Measurements from ENCODE around the gene MTURN.

Gene MTURN

GRCh38 chr7:30148951-30149459 is 14.2 kb downstream of the MTURN start:
- peaks cover 50 to 90% (median 79%) of the 10 kb centered on the region in 10 experiments for H3K4me1 ChIP-seq
- H3K4me3 ChIP-seq = peak overlapping the region in 3 of 10 experiments; percentile 23 to 37 (median 31); a peak in 6 of 20 replicates
- H3K27ac ChIP-seq = peak overlapping the region in 9 of 11 experiments; percentile 3 to 69 (median 58); a peak in 14 of 22 replicates
- peak overlapping the region; percentile 72 to 88 (median 76) for H3K4me2 ChIP-seq
- peak overlapping the region in 7 of 11 experiments; percentile 13 to 48 (median 26); a peak in 9 of 22 replicates for H3K9ac ChIP-seq
- H3K27me3 ChIP-seq = no peaks in the 10 kb centered on the region
- peaks cover 0 to 35% (median 0%) of the 10 kb centered on the region in 11 experiments; a peak in 6 of 22 replicates for H3K36me3 ChIP-seq
- no peaks in the 10 kb centered on the region for H3K9me3 ChIP-seq (replicated peaks in 1 of 11)
- peaks cover 0 to 29% (median 0%) of the 10 kb centered on the region in 11 experiments; a peak in 2 of 22 replicates for H4K20me1 ChIP-seq
- no peak for TF ChIP-seq Cebpa-rat (IDR thresholded peaks at IDR 0.05)

- Histone ChIP-seq H3K9ac (peak overlapping the region in 3 of 11 experiments; percentile 25 to 48 (median 36); a peak in 4 of 22 replicates), H4K20me1 (peaks cover 0 to 25% (median 0%) of the 10 kb centered on the region in 11 experiments; a peak in 2 of 22 replicates), H3K27ac (peak overlapping the region in 8 of 11 experiments; percentile 3 to 69 (median 60); a peak in 8 of 22 replicates), H3K36me3 (peaks cover 0 to 35% (median 0%) of the 10 kb centered on the region in 11 experiments; a peak in 6 of 22 replicates), H3K4me2 (peak overlapping the region; percentile 72 to 88 (median 76)), H3K4me3 (no peak overlapping the region), H3K27me3 (no peaks in the 10 kb centered on the region), H3K4me1 (peaks cover 55 to 97% (median 85%) of the 10 kb centered on the region in 10 experiments), H3K9me3 (replicated peaks in 1 of 11) (no peaks in the 10 kb centered on the region)
- TF ChIP-seq Cebpa-rat (IDR thresholded peaks at IDR 0.05) = no peak
These were observed 15.0 kb downstream of the MTURN start for GRCh38 chr7:30149640-30150272.

DNA sequence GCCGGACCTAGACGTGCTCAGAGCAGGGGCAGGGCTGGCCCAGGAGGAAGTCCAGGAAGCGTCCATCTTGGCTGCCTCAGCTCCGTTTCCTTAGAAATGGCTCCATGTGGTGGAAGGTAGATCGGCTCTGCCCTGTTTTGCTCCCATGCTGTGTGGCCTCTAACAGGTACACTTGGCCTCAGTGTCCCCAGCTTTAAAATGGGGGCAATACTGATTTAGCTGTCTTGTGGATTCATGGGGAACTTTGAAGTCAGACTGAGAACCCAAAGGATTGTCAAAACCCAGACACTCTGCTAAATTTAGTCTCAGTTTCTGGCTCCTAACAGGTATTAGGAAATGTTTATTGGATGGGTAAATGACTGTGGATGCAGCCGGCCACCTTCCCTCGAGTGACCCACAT is 15.9 kb downstream of the MTURN start:
- Histone ChIP-seq H3K4me3 (no peak overlapping the region), H3K4me2 (peak overlapping the region in 7 of 11 experiments; percentile 11 to 86 (median 50); a peak in 13 of 22 replicates), H3K4me1 (peaks cover 55 to 100% (median 88%) of the 10 kb centered on the region in 10 experiments), H3K9ac (no peak overlapping the region), H4K20me1 (peaks cover 0 to 22% (median 0%) of the 10 kb centered on the region in 11 experiments; a peak in 2 of 22 replicates), H3K27me3 (no peaks in the 10 kb centered on the region), H3K27ac (no peak overlapping the region), H3K9me3 (replicated peaks in 1 of 11) (no peaks in the 10 kb centered on the region), H3K36me3 (peaks cover 0 to 35% (median 0%) of the 10 kb centered on the region in 11 experiments; a peak in 6 of 22 replicates)
- TF ChIP-seq Cebpa-rat (IDR thresholded peaks at IDR 0.05) = no peak

GRCh38 chr7:30154111-30154587 is 19.4 kb downstream of the MTURN start:
- H3K9ac ChIP-seq = no peak overlapping the region

DNA sequence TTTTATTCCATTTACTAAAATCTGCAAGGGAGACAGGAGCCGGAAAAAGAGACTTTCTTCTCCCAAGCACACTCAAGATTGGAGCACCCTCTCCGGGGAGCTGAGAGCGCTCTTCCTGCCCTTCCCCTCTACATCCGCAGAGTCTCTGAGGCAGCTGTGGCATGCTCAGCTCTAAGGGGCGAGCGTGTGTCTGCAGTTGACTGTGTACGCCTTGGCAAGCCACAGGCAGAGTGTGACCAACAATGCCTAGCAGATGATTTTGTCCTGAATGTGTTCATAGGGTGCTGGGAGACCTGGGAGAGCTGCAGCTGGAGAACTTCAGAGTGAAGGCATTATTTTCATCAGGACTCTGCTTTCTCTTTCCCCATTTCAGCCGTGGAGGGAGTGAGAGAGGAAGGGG is 20.7 kb downstream of the MTURN start:
- TF ChIP-seq Cebpa-rat (IDR thresholded peaks at IDR 0.05) = no peak
- Histone ChIP-seq H3K9me3 (replicated peaks in 1 of 11) (no peaks in the 10 kb centered on the region), H3K4me1 (peaks cover 61 to 100% (median 90%) of the 10 kb centered on the region in 10 experiments), H3K4me3 (peak overlapping the region in 7 of 10 experiments; percentile 0 to 37 (median 18); a peak in 4 of 20 replicates), H3K36me3 (peaks cover 0 to 25% (median 0%) of the 10 kb centered on the region in 11 experiments; a peak in 6 of 22 replicates), H3K27ac (peak overlapping the region in 9 of 11 experiments; percentile 40 to 81 (median 73); a peak in 18 of 22 replicates), H3K9ac (peak overlapping the region; percentile 12 to 71 (median 44); a peak in 20 of 22 replicates), H3K4me2 (peak overlapping the region; percentile 74 to 92 (median 84)), H3K27me3 (no peaks in the 10 kb centered on the region), H4K20me1 (no peaks in the 10 kb centered on the region)

More at GRCh38 chr7:30154111-30154587, 19.4 kb downstream of the MTURN start:
- H3K4me3 ChIP-seq = no peak overlapping the region
- peaks cover 54 to 100% (median 88%) of the 10 kb centered on the region in 10 experiments for H3K4me1 ChIP-seq
- H3K4me2 ChIP-seq = peak overlapping the region in 8 of 11 experiments; percentile 74 to 91 (median 85); a peak in 16 of 22 replicates
- H3K27me3 ChIP-seq = no peaks in the 10 kb centered on the region
- H3K27ac ChIP-seq = peak overlapping the region in 1 of 11 experiments; percentile 81; a peak in 2 of 22 replicates
- no peaks in the 10 kb centered on the region for H3K9me3 ChIP-seq (replicated peaks in 1 of 11)
- no peak for TF ChIP-seq Cebpa-rat (IDR thresholded peaks at IDR 0.05)
- peaks cover 0 to 35% (median 0%) of the 10 kb centered on the region in 11 experiments; a peak in 6 of 22 replicates for H3K36me3 ChIP-seq
- peaks cover 0 to 4% (median 0%) of the 10 kb centered on the region in 11 experiments; a peak in 1 of 22 replicates for H4K20me1 ChIP-seq

GRCh38 chr7:30157204-30157603 is 22.4 kb downstream of the MTURN start:
- peak overlapping the region; percentile 19 to 76 (median 59); a peak in 19 of 22 replicates for H3K9ac ChIP-seq
- H3K36me3 ChIP-seq = peaks cover 0 to 8% (median 0%) of the 10 kb centered on the region in 11 experiments; a peak in 4 of 22 replicates
- H3K9me3 ChIP-seq (replicated peaks in 1 of 11) = no peaks in the 10 kb centered on the region

DNA sequence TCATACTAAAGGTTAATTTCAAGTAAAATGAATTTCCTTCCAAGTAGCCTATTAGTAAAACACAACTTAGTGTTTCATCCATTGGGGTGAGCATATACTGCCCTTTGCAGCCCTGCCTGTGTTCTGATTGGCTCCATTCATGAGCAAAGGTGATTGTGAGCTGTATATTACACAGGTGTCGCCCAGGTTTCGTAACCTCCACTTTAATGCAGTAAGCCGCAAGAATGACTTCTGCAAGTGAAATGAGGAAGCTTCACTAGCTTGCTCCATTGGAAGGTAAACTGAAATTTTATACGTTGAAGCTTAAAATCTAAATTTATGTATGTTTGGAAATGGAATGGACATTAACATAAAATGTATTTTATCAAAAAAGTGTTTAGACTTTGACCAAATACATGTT is 24.4 kb downstream of the MTURN start:
- H3K27me3 ChIP-seq = no peaks in the 10 kb centered on the region
- no peak overlapping the region; a peak in 1 of 20 replicates for H3K4me3 ChIP-seq
- H3K4me2 ChIP-seq = peak overlapping the region; percentile 74 to 92 (median 80)
- H3K36me3 ChIP-seq = no peaks in the 10 kb centered on the region
- H3K9me3 ChIP-seq (replicated peaks in 1 of 11) = no peaks in the 10 kb centered on the region
- H4K20me1 ChIP-seq = no peaks in the 10 kb centered on the region
- peaks cover 98 to 100% (median 100%) of the 10 kb centered on the region in 10 experiments for H3K4me1 ChIP-seq
- TF ChIP-seq Cebpa-rat (IDR thresholded peaks at IDR 0.05) = peak in 4 of 11 experiments; percentile 26 to 57 (median 38); a peak in 5 of 22 replicates
- H3K9ac ChIP-seq = peak overlapping the region in 9 of 11 experiments; percentile 33 to 66 (median 53); a peak in 12 of 22 replicates
- H3K27ac ChIP-seq = peak overlapping the region; percentile 64 to 89 (median 74); a peak in 21 of 22 replicates

More at GRCh38 chr7:30157204-30157603, 22.4 kb downstream of the MTURN start:
- Histone ChIP-seq H4K20me1 (no peaks in the 10 kb centered on the region), H3K4me2 (peak overlapping the region; percentile 71 to 91 (median 80)), H3K27me3 (no peaks in the 10 kb centered on the region), H3K4me1 (peaks cover 78 to 100% (median 92%) of the 10 kb centered on the region in 10 experiments), H3K27ac (peak overlapping the region in 10 of 11 experiments; percentile 39 to 84 (median 78); a peak in 21 of 22 replicates), H3K4me3 (peak overlapping the region in 5 of 10 experiments; percentile 1 to 37 (median 13); a peak in 4 of 20 replicates)
- no peak for TF ChIP-seq Cebpa-rat (IDR thresholded peaks at IDR 0.05)

DNA sequence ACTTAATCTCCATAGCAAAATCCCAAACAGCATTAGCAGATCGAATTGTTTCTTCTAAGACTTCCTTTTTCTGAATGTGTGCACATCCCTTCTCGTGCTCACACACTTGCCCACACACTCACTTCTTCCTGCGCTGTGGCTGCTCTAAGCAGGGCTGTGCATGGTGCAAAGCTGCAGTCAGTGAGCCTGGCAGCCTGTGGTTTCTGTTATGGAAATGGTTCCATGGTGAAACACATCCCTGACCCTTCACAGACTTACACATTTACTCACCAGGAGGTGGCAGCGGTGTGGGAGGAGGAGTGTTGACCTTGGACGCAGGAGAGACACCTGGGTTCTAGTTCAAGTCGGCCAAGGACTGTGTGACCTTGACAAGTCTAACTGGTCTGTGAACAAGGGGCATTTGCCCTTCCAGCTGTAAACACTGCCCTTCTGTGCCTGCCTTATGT is 24.9 kb downstream of the MTURN start:
- H3K36me3 ChIP-seq = no peaks in the 10 kb centered on the region
- H3K4me3 ChIP-seq = no peak overlapping the region
- H3K27ac ChIP-seq = peak overlapping the region; percentile 64 to 89 (median 74)
- no peaks in the 10 kb centered on the region for H4K20me1 ChIP-seq
- H3K9ac ChIP-seq = peak overlapping the region; percentile 25 to 66 (median 49); a peak in 20 of 22 replicates
- peaks cover 98 to 100% (median 100%) of the 10 kb centered on the region in 10 experiments for H3K4me1 ChIP-seq
- H3K27me3 ChIP-seq = no peaks in the 10 kb centered on the region
- peak overlapping the region; percentile 74 to 92 (median 80) for H3K4me2 ChIP-seq
- H3K9me3 ChIP-seq (replicated peaks in 1 of 11) = no peaks in the 10 kb centered on the region
- TF ChIP-seq Cebpa-rat (IDR thresholded peaks at IDR 0.05) = peak in 3 of 11 experiments; percentile 2 to 17 (median 10); a peak in 1 of 22 replicates

Measured in BLaER1 treated with 17β-estradiol and CSF1 and Interleukin-3, amounts not matched to agents 10 nM and 100 nM (cell line).